BE2C (cell line): Measurements from ENCODE around the gene RASL10A.

Experiments
- DNase-seq: peaks from one replicate; pipeline ENCODE4 v3.0.0-alpha.2; 2020
- H3K27me3 ChIP-seq: fragments of 250-450 bp; sonication (Bioruptor Pico); 2 replicates; pipeline ENCODE4 v1.5.1; 2020; ENCODE audit warnings: mild to moderate bottlenecking
- H3K36me3 ChIP-seq: fragments of 250-450 bp; sonication (Bioruptor Pico); 2 replicates; pipeline ENCODE4 v1.5.1; 2020; ENCODE audit warnings: mild to moderate bottlenecking
- H3K4me1 ChIP-seq: fragments of 250-450 bp; sonication (Bioruptor Pico); 2 replicates; pipeline ENCODE4 v1.5.1; 2020
- H3K4me3 ChIP-seq: 2 replicates; pipeline ENCODE4 v1.5.1; 2011; ENCODE audit warnings: low read depth, low read length
- H3K9me3 ChIP-seq: fragments of 250-450 bp; sonication (Bioruptor Pico); 2 replicates; pipeline ENCODE4 v1.5.1; 2020
- TF ChIP-seq, protein P1 (sequence below): IDR thresholded peaks from 2 replicates; pipeline ENCODE4 v1.5.1; 2012; ENCODE audit warnings: mild to moderate bottlenecking, low read depth, low read length

The RASL10A gene

DNA sequence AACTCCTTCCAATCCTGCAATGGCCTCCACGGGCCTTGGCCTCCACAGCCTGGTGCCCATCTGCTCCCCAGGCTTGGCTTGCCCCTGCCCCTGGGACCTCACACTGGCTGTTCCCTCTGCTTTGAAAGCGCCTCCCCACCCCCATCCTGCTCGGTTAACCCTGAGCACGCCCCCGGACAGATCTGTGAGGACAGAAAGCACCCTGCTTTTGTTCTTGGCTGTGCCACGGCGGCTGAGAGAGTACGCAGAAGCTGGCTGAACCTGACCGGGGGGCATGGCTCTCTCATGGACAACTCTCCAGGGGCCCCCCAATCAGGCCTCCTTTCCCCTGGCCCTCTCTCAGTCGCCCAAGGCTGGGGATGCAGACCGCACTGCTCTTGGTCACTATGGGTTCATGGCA, 20.2 kb upstream of the RASL10A start:
- peaks cover 67% of the 10 kb centered on the region for H3K36me3 ChIP-seq
- TF ChIP-seq, protein P1, sequence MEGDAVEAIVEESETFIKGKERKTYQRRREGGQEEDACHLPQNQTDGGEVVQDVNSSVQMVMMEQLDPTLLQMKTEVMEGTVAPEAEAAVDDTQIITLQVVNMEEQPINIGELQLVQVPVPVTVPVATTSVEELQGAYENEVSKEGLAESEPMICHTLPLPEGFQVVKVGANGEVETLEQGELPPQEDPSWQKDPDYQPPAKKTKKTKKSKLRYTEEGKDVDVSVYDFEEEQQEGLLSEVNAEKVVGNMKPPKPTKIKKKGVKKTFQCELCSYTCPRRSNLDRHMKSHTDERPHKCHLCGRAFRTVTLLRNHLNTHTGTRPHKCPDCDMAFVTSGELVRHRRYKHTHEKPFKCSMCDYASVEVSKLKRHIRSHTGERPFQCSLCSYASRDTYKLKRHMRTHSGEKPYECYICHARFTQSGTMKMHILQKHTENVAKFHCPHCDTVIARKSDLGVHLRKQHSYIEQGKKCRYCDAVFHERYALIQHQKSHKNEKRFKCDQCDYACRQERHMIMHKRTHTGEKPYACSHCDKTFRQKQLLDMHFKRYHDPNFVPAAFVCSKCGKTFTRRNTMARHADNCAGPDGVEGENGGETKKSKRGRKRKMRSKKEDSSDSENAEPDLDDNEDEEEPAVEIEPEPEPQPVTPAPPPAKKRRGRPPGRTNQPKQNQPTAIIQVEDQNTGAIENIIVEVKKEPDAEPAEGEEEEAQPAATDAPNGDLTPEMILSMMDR: no peak
- DNase-seq: no peak
- peaks cover 3% of the 10 kb centered on the region for H3K4me1 ChIP-seq
- no peak overlapping the region for H3K4me3 ChIP-seq
- no peaks in the 10 kb centered on the region for H3K9me3 ChIP-seq
- H3K27me3 ChIP-seq: no peaks in the 10 kb centered on the region

- TF ChIP-seq, protein P1: no peak
- no peak overlapping the region for H3K4me3 ChIP-seq
- no peak for DNase-seq
Measured at GRCh38 chr22:29334696-29335344, 19.3 kb upstream of the RASL10A start.

GRCh38 chr22:29334148-29334547, 18.7 kb upstream of the RASL10A start:
- H3K9me3 ChIP-seq: no peaks in the 10 kb centered on the region
- no peak for DNase-seq
- no peak overlapping the region for H3K4me3 ChIP-seq
- TF ChIP-seq, protein P1: no peak
- H3K36me3 ChIP-seq: peaks cover 66% of the 10 kb centered on the region
- peaks cover 3% of the 10 kb centered on the region for H3K4me1 ChIP-seq
- no peaks in the 10 kb centered on the region for H3K27me3 ChIP-seq

More at GRCh38 chr22:29334696-29335344, 19.3 kb upstream of the RASL10A start:
- no peaks in the 10 kb centered on the region for H3K27me3 ChIP-seq
- H3K36me3 ChIP-seq: peaks cover 64% of the 10 kb centered on the region
- H3K4me1 ChIP-seq: peaks cover 3% of the 10 kb centered on the region
- no peaks in the 10 kb centered on the region for H3K9me3 ChIP-seq

GRCh38 chr22:29332886-29333496, 17.5 kb upstream of the RASL10A start:
- peaks cover 59% of the 10 kb centered on the region for H3K36me3 ChIP-seq
- H3K27me3 ChIP-seq: no peaks in the 10 kb centered on the region
- H3K4me3 ChIP-seq: no peak overlapping the region
- TF ChIP-seq, protein P1: no peak
- H3K9me3 ChIP-seq: no peaks in the 10 kb centered on the region
- peaks cover 3% of the 10 kb centered on the region for H3K4me1 ChIP-seq
- DNase-seq: no peak

GRCh38 chr22:29331658-29332300, 16.3 kb upstream of the RASL10A start:
- Histone ChIP-seq H3K36me3 (peaks cover 47% of the 10 kb centered on the region), H3K4me3 (no peak overlapping the region)

More at GRCh38 chr22:29331658-29332300, 16.3 kb upstream of the RASL10A start:
- no peak for DNase-seq
- peaks cover 3% of the 10 kb centered on the region for H3K4me1 ChIP-seq
- H3K9me3 ChIP-seq: no peaks in the 10 kb centered on the region
- TF ChIP-seq, protein P1: no peak
- H3K27me3 ChIP-seq: no peaks in the 10 kb centered on the region
